Measurements from ENCODE around the gene PSMA4.
A peak's percentile ranks its signal among the peaks of the same experiment; 100 is the strongest.

The PSMA4 gene

DNA sequence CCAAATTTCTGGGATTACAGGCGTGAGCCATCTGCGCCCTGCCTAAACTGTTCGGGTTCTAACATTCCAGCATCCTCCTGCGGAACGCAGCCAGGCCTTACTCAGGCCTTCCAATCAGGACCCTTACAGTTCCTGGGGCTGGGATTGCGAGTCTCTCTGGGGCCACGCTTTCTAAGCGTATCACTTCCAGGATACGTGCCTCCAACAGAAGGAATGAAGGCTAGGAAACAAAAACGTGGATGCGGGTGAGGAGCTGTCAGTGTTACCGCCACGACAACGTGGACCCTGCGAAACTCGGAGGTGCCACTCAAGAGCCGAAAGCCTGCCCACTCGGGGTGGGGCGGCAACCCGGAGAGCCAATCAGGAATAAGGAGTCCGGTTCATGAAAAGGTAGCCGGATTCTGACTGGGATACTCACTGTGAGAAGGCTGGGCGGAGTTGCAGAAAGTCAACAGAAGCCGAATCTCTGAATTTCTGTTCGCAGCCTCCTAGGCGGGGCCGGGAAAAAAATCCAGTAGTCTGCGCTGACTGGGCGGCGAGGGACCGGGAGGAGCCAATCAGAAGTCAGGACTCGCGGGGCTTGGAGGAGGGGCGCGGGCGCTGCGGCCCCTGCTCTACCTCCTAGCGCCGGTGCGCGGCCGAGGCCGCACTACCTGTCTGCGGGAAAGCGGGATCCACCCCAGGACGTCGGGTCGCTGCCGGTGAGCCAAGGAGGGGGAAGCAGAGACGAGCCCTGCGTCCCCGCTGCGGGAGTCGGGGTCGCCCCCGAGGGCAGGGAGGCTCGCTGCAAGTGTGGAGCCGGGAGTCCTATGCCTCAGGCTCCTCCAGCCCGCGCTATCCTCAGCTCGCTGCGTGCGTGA lies 33.0 kb upstream of the PSMA4 start, which contains the start of gene HYKK:
HYKK (plus strand) TSS at position 607 of the 860 bp plus-strand sequence. CDS start 5,512 bp downstream, outside the sequence.
- peak within 1 kb of the TSS; percentile 99 for H3K4me3 ChIP-seq (ENCODE audit: low read depth, low read length)
- POLR2A ChIA-PET, result interaction anchor here (0.7 to 3.7 kb wide), 6 partner anchors 9 to 366 kb away, joined by 3 to 31 read pairs (median 5); partner anchors contain the start of genes CHRNA5, IREB2, MORF4L1 and PSMA4
- TF ChIP-seq BCL11A (tag by site-specific recombination; IDR thresholded peaks at IDR 0.05; ENCODE audit: low read depth) (no peak), ZNF707 (tag by site-specific recombination; IDR thresholded peaks at IDR 0.05) (no peak), ZSCAN30 (tag by site-specific recombination; IDR thresholded peaks at IDR 0.05) (no peak), ZNF621 (tag by site-specific recombination; IDR thresholded peaks at IDR 0.05) (no peak), ZNF133 (tag by site-specific recombination; IDR thresholded peaks at IDR 0.05) (no peak), ZNF658 (tag by site-specific recombination; IDR thresholded peaks at IDR 0.05) (no peak), SP2 (tag by site-specific recombination; IDR thresholded peaks at IDR 0.05) (peak; percentile 99), ZNF2 (tag by site-specific recombination; IDR thresholded peaks at IDR 0.05) (0 out of 2 replicates have a peak, but pooled peaks have one; percentile 32), ZBTB20 (tag by site-specific recombination; IDR thresholded peaks at IDR 0.05) (peak; percentile 12; the same call in 1 of the 2 replicates), ZNF561 (tag by site-specific recombination; IDR thresholded peaks at IDR 0.05; ENCODE audit: borderline replicate concordance) (no peak), ZNF510 (tag by site-specific recombination; IDR thresholded peaks at IDR 0.05; ENCODE audit: insufficient replicate concordance) (no peak), ZNF544 (tag by site-specific recombination; IDR thresholded peaks at IDR 0.05) (no peak), ZNF701 (tag by site-specific recombination; IDR thresholded peaks at IDR 0.05) (no peak), PRDM1 (tag by site-specific recombination; IDR thresholded peaks at IDR 0.05) (no peak), ZNF211 (tag by site-specific recombination; IDR thresholded peaks at IDR 0.05; ENCODE audit: low read depth) (no peak), ZNF19 (tag by site-specific recombination; IDR thresholded peaks at IDR 0.05; ENCODE audit: low read depth) (no peak), ZNF24 (tag by site-specific recombination; IDR thresholded peaks at IDR 0.05) (no peak), ZNF529 (tag by site-specific recombination; IDR thresholded peaks at IDR 0.05; ENCODE audit: insufficient replicate concordance) (no peak)
- TF ChIP-seq, protein P1, sequence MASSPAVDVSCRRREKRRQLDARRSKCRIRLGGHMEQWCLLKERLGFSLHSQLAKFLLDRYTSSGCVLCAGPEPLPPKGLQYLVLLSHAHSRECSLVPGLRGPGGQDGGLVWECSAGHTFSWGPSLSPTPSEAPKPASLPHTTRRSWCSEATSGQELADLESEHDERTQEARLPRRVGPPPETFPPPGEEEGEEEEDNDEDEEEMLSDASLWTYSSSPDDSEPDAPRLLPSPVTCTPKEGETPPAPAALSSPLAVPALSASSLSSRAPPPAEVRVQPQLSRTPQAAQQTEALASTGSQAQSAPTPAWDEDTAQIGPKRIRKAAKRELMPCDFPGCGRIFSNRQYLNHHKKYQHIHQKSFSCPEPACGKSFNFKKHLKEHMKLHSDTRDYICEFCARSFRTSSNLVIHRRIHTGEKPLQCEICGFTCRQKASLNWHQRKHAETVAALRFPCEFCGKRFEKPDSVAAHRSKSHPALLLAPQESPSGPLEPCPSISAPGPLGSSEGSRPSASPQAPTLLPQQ (tag by site-specific recombination; IDR thresholded peaks at IDR 0.05), result 0 out of 2 replicates have a peak, but pooled peaks have one; percentile 42
- TF ChIP-seq, protein P2, sequence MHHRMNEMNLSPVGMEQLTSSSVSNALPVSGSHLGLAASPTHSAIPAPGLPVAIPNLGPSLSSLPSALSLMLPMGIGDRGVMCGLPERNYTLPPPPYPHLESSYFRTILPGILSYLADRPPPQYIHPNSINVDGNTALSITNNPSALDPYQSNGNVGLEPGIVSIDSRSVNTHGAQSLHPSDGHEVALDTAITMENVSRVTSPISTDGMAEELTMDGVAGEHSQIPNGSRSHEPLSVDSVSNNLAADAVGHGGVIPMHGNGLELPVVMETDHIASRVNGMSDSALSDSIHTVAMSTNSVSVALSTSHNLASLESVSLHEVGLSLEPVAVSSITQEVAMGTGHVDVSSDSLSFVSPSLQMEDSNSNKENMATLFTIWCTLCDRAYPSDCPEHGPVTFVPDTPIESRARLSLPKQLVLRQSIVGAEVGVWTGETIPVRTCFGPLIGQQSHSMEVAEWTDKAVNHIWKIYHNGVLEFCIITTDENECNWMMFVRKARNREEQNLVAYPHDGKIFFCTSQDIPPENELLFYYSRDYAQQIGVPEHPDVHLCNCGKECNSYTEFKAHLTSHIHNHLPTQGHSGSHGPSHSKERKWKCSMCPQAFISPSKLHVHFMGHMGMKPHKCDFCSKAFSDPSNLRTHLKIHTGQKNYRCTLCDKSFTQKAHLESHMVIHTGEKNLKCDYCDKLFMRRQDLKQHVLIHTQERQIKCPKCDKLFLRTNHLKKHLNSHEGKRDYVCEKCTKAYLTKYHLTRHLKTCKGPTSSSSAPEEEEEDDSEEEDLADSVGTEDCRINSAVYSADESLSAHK (tag by site-specific recombination; IDR thresholded peaks at IDR 0.05), result no peak
- TF ChIP-seq, protein P3, sequence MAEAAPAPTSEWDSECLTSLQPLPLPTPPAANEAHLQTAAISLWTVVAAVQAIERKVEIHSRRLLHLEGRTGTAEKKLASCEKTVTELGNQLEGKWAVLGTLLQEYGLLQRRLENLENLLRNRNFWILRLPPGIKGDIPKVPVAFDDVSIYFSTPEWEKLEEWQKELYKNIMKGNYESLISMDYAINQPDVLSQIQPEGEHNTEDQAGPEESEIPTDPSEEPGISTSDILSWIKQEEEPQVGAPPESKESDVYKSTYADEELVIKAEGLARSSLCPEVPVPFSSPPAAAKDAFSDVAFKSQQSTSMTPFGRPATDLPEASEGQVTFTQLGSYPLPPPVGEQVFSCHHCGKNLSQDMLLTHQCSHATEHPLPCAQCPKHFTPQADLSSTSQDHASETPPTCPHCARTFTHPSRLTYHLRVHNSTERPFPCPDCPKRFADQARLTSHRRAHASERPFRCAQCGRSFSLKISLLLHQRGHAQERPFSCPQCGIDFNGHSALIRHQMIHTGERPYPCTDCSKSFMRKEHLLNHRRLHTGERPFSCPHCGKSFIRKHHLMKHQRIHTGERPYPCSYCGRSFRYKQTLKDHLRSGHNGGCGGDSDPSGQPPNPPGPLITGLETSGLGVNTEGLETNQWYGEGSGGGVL (tag by site-specific recombination; IDR thresholded peaks at IDR 0.05), result no peak
- TF ChIP-seq, protein P4, sequence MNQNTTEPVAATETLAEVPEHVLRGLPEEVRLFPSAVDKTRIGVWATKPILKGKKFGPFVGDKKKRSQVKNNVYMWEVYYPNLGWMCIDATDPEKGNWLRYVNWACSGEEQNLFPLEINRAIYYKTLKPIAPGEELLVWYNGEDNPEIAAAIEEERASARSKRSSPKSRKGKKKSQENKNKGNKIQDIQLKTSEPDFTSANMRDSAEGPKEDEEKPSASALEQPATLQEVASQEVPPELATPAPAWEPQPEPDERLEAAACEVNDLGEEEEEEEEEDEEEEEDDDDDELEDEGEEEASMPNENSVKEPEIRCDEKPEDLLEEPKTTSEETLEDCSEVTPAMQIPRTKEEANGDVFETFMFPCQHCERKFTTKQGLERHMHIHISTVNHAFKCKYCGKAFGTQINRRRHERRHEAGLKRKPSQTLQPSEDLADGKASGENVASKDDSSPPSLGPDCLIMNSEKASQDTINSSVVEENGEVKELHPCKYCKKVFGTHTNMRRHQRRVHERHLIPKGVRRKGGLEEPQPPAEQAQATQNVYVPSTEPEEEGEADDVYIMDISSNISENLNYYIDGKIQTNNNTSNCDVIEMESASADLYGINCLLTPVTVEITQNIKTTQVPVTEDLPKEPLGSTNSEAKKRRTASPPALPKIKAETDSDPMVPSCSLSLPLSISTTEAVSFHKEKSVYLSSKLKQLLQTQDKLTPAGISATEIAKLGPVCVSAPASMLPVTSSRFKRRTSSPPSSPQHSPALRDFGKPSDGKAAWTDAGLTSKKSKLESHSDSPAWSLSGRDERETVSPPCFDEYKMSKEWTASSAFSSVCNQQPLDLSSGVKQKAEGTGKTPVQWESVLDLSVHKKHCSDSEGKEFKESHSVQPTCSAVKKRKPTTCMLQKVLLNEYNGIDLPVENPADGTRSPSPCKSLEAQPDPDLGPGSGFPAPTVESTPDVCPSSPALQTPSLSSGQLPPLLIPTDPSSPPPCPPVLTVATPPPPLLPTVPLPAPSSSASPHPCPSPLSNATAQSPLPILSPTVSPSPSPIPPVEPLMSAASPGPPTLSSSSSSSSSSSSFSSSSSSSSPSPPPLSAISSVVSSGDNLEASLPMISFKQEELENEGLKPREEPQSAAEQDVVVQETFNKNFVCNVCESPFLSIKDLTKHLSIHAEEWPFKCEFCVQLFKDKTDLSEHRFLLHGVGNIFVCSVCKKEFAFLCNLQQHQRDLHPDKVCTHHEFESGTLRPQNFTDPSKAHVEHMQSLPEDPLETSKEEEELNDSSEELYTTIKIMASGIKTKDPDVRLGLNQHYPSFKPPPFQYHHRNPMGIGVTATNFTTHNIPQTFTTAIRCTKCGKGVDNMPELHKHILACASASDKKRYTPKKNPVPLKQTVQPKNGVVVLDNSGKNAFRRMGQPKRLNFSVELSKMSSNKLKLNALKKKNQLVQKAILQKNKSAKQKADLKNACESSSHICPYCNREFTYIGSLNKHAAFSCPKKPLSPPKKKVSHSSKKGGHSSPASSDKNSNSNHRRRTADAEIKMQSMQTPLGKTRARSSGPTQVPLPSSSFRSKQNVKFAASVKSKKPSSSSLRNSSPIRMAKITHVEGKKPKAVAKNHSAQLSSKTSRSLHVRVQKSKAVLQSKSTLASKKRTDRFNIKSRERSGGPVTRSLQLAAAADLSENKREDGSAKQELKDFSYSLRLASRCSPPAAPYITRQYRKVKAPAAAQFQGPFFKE (tag by site-specific recombination; IDR thresholded peaks at IDR 0.05; ENCODE audit: borderline replicate concordance), result no peak

More for the DNA sequence above, 33.0 kb upstream of the PSMA4 start, which contains the start of gene HYKK:
- no peaks in the 10 kb centered on the region; a peak in 1 of 3 replicates for H3K36me3 ChIP-seq (ENCODE audit: control insufficient read depth in 2 of 2, insufficient read depth in 1 of 2, low read length in 2 of 2)
- CTCF ChIA-PET, result interaction anchor here (0.6 kb wide), 1 partner anchor 49 kb away, joined by 3 read pairs; no protein-coding TSS in a partner anchor
- H3K27ac ChIP-seq (ENCODE audit: extremely low read depth, low read depth, low read length), result peak within 1 kb of the TSS; percentile 14; the same call in 1 of the 2 replicates
- 0 out of 2 replicates have a peak, but pooled peaks cover 4% of the 10 kb centered on the region for H3K4me1 ChIP-seq (ENCODE audit: control insufficient read depth, insufficient read depth, low read length)
- H3K9me3 ChIP-seq (ENCODE audit: control insufficient read depth, insufficient read depth, low read depth, low read length), result no peaks in the 10 kb centered on the region

All from HEK293 (cell line).